ENCODE measurements around the gene THSD7A.

DNA sequence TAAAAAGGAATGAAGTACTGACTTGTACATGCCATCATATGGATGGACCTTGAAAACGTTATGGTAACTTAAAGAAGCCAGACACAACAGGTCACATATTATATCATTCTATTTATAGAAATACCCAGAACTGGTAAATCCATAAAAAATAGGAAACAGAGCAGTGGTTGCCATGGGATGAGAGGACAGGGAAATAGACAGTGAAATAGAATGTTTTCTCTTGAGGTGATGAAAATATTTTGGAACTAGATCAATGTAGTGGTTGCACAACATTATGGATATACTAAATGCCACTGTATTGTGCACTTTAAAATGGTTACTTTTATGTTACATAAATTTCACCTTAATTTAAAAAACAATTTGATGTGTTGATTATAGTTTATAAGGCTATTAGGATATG is 318.5 kb downstream of the THSD7A start:
- no peak for TF ChIP-seq POLR2AphosphoS5 (IDR thresholded peaks at IDR 0.05; ENCODE audit: borderline replicate concordance, low read depth, low read length)
- TF ChIP-seq EZH2 (IDR thresholded peaks at IDR 0.05) = no peak
- no peak for TF ChIP-seq FOXP2 (optimal IDR thresholded peaks at IDR 0.05; ENCODE audit: control extremely low read depth, extremely low read length, insufficient read depth)

All from SK-N-MC (cell line).